Purkinje cell (primary cell): Measurements from ENCODE around the gene SPINK9. TPM values are rescaled to one million over a fixed set of nuclear protein-coding genes. Genes with fewer than 3 reads are reported as not detected.

Source experiments
- polyA plus RNA-seq: library from polyadenylated mRNA; unstranded; fragments of >200 nt; fragmentation: Nextera tagmentation; gene quantifications from 2 replicates; pipeline ENCODE4 v1.2.1, GENCODE V29; 2014

SPINK9 gene
- polyA plus RNA-seq, result 1.5 TPM in 1 of 2 replicates, not detected in the other

GRCh38 chr5:148335259-148335658 is at the start of gene SPINK9:
TSS of gene SPINK9 (plus strand) at chr5:148335559. CDS start at chr5:148335614, 55 bp downstream.

DNA sequence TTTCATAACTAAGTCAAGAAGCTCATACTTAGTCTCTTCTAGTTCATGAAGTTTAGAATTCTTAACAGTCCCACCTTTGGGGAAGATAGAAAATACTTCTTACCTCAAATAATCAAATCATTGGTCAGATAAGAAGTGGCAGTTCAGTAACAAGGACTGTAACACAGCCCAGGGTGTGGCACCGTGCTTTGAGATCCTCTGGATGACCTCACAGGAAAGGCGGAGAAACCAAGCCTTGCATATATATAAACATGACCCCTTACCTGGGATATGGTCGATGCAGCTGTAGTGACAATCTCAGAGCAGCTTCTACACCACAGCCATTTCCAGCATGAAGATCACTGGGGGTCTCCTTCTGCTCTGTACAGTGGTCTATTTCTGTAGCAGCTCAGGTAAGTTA is 23.2 kb upstream of the SPINK9 start, which contains the start of gene SPINK7:
Gene SPINK7, plus strand, starts transcription at position 271 of the 400 bp plus-strand sequence. Its CDS starts 61 bp downstream, at position 332.

GRCh38 chr5:148383564-148384379 is 48.4 kb downstream of the SPINK9 start, which contains the start of gene FBXO38:
TSS of gene FBXO38 (plus strand) at chr5:148383958. CDS start at chr5:148394777, 10,819 bp downstream.

Other genes starting within 250 kb of the SPINK9 start
- not detected in 2 replicates for gene SPINK14, start 167.0 kb upstream of the SPINK9 start, polyA plus RNA-seq
- gene SPINK6, start 132.5 kb upstream of the SPINK9 start, polyA plus RNA-seq, result 1,307 and 2,131 TPM in 2 replicates
- not detected in 2 replicates for gene MARCOL, start 97.0 kb upstream of the SPINK9 start, polyA plus RNA-seq
- gene SPINK13, start 66.8 kb upstream of the SPINK9 start, polyA plus RNA-seq, result 1.2 TPM in 1 of 2 replicates, not detected in the other
- not detected in 2 replicates for gene SPINK7, start 23.1 kb upstream of the SPINK9 start, polyA plus RNA-seq
- gene FBXO38, start 48.4 kb downstream of the SPINK9 start, polyA plus RNA-seq, result 19.9 and 21.2 TPM in 2 replicates